ENCODE results near the gene OR8D1. TPM values are rescaled to one million over a fixed set of nuclear protein-coding genes. Genes with fewer than 3 reads are reported as not detected.

The OR8D1 gene
- total and polyA plus RNA-seq, 7 donors = not detected

GRCh38 chr11:124322356-124322755 lies 8.6 kb upstream of the OR8D1 start:
- H3K4me3 ChIP-seq = no peak overlapping the region
- no peaks in the 10 kb centered on the region for H3K9me3 ChIP-seq
- no peak overlapping the region for H3K27ac ChIP-seq
- 83 to 92% (median 87%) methylated on average over 1 of the region's 1 CpG for WGBS, 3 donors
- intact Hi-C loops (cut with DNase I) = no loop called here
- no peak for TF ChIP-seq CTCF (IDR thresholded peaks at IDR 0.05)
- no peak for ATAC-seq
- DNase-seq = no peak
- no peaks in the 10 kb centered on the region for H3K27me3 ChIP-seq (ENCODE audit: insufficient read depth in 3 of 3, low read length in 2 of 3)
- H3K36me3 ChIP-seq (ENCODE audit: insufficient read depth in 1 of 2, low read depth in 1 of 2) = no peaks in the 10 kb centered on the region
- H3K4me1 ChIP-seq = no peaks in the 10 kb centered on the region

- Histone ChIP-seq H3K4me1 (no peaks in the 10 kb centered on the region), H3K27me3 (ENCODE audit: insufficient read depth in 3 of 3, low read length in 2 of 3) (no peaks in the 10 kb centered on the region), H3K4me3 (no peak within 1 kb of the TSS), H3K36me3 (ENCODE audit: insufficient read depth in 1 of 2, low read depth in 1 of 2) (no peaks in the 10 kb centered on the region), H3K9me3 (no peaks in the 10 kb centered on the region), H3K27ac (no peak within 1 kb of the TSS)
- no peak for DNase-seq
- TF ChIP-seq CTCF (IDR thresholded peaks at IDR 0.05) = no peak
- intact Hi-C loops (cut with DNase I) = no loop called here
- ATAC-seq = no peak
- 63 to 71% (median 70%) methylated on average over 1 of the region's 1 CpG for WGBS, 3 donors
These were observed 6.3 kb upstream of the OR8D1 start, which contains the start of gene OR8D2 for GRCh38 chr11:124320097-124320496. OR8D2 (minus strand) TSS chr11:124320197; CDS start chr11:124320197, 0 bp downstream.

- no peak for TF ChIP-seq CTCF (IDR thresholded peaks at IDR 0.05)
- H3K27ac ChIP-seq = no peak overlapping the region
- H3K4me1 ChIP-seq = no peaks in the 10 kb centered on the region
- H3K36me3 ChIP-seq (ENCODE audit: insufficient read depth in 1 of 2, low read depth in 1 of 2) = no peaks in the 10 kb centered on the region
- no peaks in the 10 kb centered on the region for H3K27me3 ChIP-seq (ENCODE audit: insufficient read depth in 3 of 3, low read length in 2 of 3)
- no peak for ATAC-seq
- 61 to 65% (median 61%) methylated on average over 3 of the region's 3 CpGs for WGBS, 3 donors
- DNase-seq = no peak
- intact Hi-C loops (cut with DNase I) = no loop called here
- no peaks in the 10 kb centered on the region for H3K9me3 ChIP-seq
- H3K4me3 ChIP-seq = no peak overlapping the region
These were observed 1.3 kb upstream of the OR8D1 start for GRCh38 chr11:124315052-124315451.

- H3K4me1 ChIP-seq = no peaks in the 10 kb centered on the region
- H3K4me3 ChIP-seq = no peak overlapping the region
- intact Hi-C loops (cut with DNase I) = no loop called here
- no peaks in the 10 kb centered on the region for H3K27me3 ChIP-seq (ENCODE audit: insufficient read depth in 3 of 3, low read length in 2 of 3)
- no peak overlapping the region for H3K27ac ChIP-seq
- no peaks in the 10 kb centered on the region for H3K9me3 ChIP-seq
- no peak for DNase-seq
- no peak for ATAC-seq
- WGBS, 3 donors = 71 to 89% (median 87%) methylated on average over 4 of the region's 4 CpGs
- no peaks in the 10 kb centered on the region for H3K36me3 ChIP-seq (ENCODE audit: insufficient read depth in 1 of 2, low read depth in 1 of 2)
- TF ChIP-seq CTCF (IDR thresholded peaks at IDR 0.05) = no peak
These were observed 618 bp downstream of the OR8D1 start for GRCh38 chr11:124313131-124313530.

GRCh38 chr11:124311670-124312069 lies 2.1 kb downstream of the OR8D1 start:
- Histone ChIP-seq H3K4me3 (no peak overlapping the region), H3K36me3 (ENCODE audit: insufficient read depth in 1 of 2, low read depth in 1 of 2) (no peaks in the 10 kb centered on the region), H3K4me1 (no peaks in the 10 kb centered on the region), H3K9me3 (no peaks in the 10 kb centered on the region), H3K27me3 (ENCODE audit: insufficient read depth in 3 of 3, low read length in 2 of 3) (no peaks in the 10 kb centered on the region), H3K27ac (no peak overlapping the region)
- DNase-seq (no peak), ATAC-seq (no peak)
- TF ChIP-seq CTCF (IDR thresholded peaks at IDR 0.05) = no peak
- intact Hi-C loops (cut with DNase I) = no loop called here
